Osteoblast (primary cell): ENCODE measurements around the gene GTF2H2C. TPM values are rescaled to one million over a fixed set of nuclear protein-coding genes. Genes with fewer than 3 reads are reported as not detected.

Experiments used
- DNase-seq: peaks from one replicate; pipeline ENCODE4 v3.0.0; 2011; ENCODE audit warnings: low spot score, mixed read lengths; ENCODE audit not compliant: insufficient read length; ENCODE audit errors: missing footprints
- H2AFZ ChIP-seq: 2 replicates; pipeline ENCODE4 v1.6.0; 2011; ENCODE audit warnings: mild to moderate bottlenecking, low read length
- H3K27ac ChIP-seq: 2 replicates; pipeline ENCODE4 v1.5.1; 2011; ENCODE audit warnings: mild to moderate bottlenecking, low read depth, low read length, moderate library complexity
- H3K27me3 ChIP-seq: 2 replicates; pipeline ENCODE4 v1.6.0; 2012; ENCODE audit warnings: mild to moderate bottlenecking, control low read depth, inconsistent platforms, low read length, moderate library complexity; ENCODE audit not compliant: insufficient read depth
- H3K36me3 ChIP-seq: 2 replicates; pipeline ENCODE4 v1.5.1; 2011; ENCODE audit warnings: mild to moderate bottlenecking, low read length, control low read depth, moderate library complexity; ENCODE audit not compliant: insufficient read depth
- H3K4me1 ChIP-seq: 2 replicates; pipeline ENCODE4 v1.5.1; 2011; ENCODE audit warnings: mild to moderate bottlenecking, low read length, control low read depth, moderate library complexity; ENCODE audit not compliant: insufficient read depth
- H3K4me2 ChIP-seq: 2 replicates; pipeline ENCODE4 v1.6.0; 2011; ENCODE audit warnings: mild to moderate bottlenecking, low read length; ENCODE audit not compliant: insufficient read depth
- H3K4me3 ChIP-seq: fragments of 200-600 bp; sonication (generic); 3 replicates; pipeline ENCODE4 v1.5.1; 2012; ENCODE audit warnings: mild to moderate bottlenecking, low read length, inconsistent platforms; ENCODE audit not compliant: insufficient read depth
- H3K79me2 ChIP-seq: 2 replicates; pipeline ENCODE4 v1.6.0; 2012; ENCODE audit warnings: mild to moderate bottlenecking, low read length, control low read depth, inconsistent platforms; ENCODE audit not compliant: insufficient read depth
- H3K9me3 ChIP-seq: 2 replicates; pipeline ENCODE4 v1.5.1; 2011; ENCODE audit warnings: low read depth, low read length, control low read depth
- H4K20me1 ChIP-seq: 2 replicates; pipeline ENCODE4 v1.6.0; 2012; ENCODE audit warnings: mild to moderate bottlenecking, low read length, control low read depth; ENCODE audit not compliant: insufficient read depth
- CTCF ChIP-seq: IDR thresholded peaks from 2 replicates; pipeline ENCODE4 v1.5.1; 2011; ENCODE audit warnings: mild to moderate bottlenecking, low read depth, low read length, moderate library complexity; ENCODE audit errors: extremely low read depth
- total RNA-seq: library from RNA; depleted of rRNA; stranded (reverse); fragments of >200 nt; gene quantifications from 2 replicates; pipeline ENCODE4 v1.2.3, GENCODE V29; 2012

Gene GTF2H2C
- total RNA-seq, 1 donor = 38.7 TPM

GRCh38 chr5:69525490-69525889, 34.5 kb upstream of the GTF2H2C start:
- Histone ChIP-seq H3K79me2 (no peaks in the 10 kb centered on the region), H3K4me3 (no peak overlapping the region), H3K4me2 (no peak overlapping the region), H3K9me3 (no peaks in the 10 kb centered on the region), H3K36me3 (no peaks in the 10 kb centered on the region), H2AFZ (no peak overlapping the region), H3K4me1 (peaks cover 5% of the 10 kb centered on the region), H4K20me1 (no peaks in the 10 kb centered on the region), H3K27ac (no peak overlapping the region), H3K27me3 (peaks cover 29% of the 10 kb centered on the region)
- no peak for TF ChIP-seq CTCF
- DNase-seq = no peak

- Histone ChIP-seq H3K9me3 (no peaks in the 10 kb centered on the region), H3K36me3 (no peaks in the 10 kb centered on the region), H3K4me3 (no peak overlapping the region), H4K20me1 (no peaks in the 10 kb centered on the region), H3K4me1 (no peaks in the 10 kb centered on the region), H2AFZ (no peak overlapping the region), H3K27ac (no peak overlapping the region), H3K4me2 (no peak overlapping the region), H3K27me3 (peaks cover 41% of the 10 kb centered on the region), H3K79me2 (no peaks in the 10 kb centered on the region)
- DNase-seq = no peak
- TF ChIP-seq CTCF = no peak
These were observed 33.3 kb upstream of the GTF2H2C start for GRCh38 chr5:69526660-69527059.

GRCh38 chr5:69527128-69527770, 32.7 kb upstream of the GTF2H2C start:
- Histone ChIP-seq H2AFZ (no peak overlapping the region), H3K79me2 (no peaks in the 10 kb centered on the region), H3K9me3 (no peaks in the 10 kb centered on the region), H3K27ac (no peak overlapping the region), H3K4me3 (no peak overlapping the region), H3K36me3 (no peaks in the 10 kb centered on the region), H3K4me1 (no peaks in the 10 kb centered on the region), H3K27me3 (peaks cover 47% of the 10 kb centered on the region), H3K4me2 (no peak overlapping the region), H4K20me1 (no peaks in the 10 kb centered on the region)
- DNase-seq = no peak
- no peak for TF ChIP-seq CTCF

- H3K27ac ChIP-seq = no peak overlapping the region
- DNase-seq = no peak
- no peaks in the 10 kb centered on the region for H3K79me2 ChIP-seq
- no peak overlapping the region for H2AFZ ChIP-seq
- no peaks in the 10 kb centered on the region for H3K4me1 ChIP-seq
- peaks cover 47% of the 10 kb centered on the region for H3K27me3 ChIP-seq
- no peaks in the 10 kb centered on the region for H4K20me1 ChIP-seq
- H3K9me3 ChIP-seq = no peaks in the 10 kb centered on the region
- H3K4me3 ChIP-seq = no peak overlapping the region
- TF ChIP-seq CTCF = no peak
- no peaks in the 10 kb centered on the region for H3K36me3 ChIP-seq
- no peak overlapping the region for H3K4me2 ChIP-seq
These were observed 32.0 kb upstream of the GTF2H2C start for GRCh38 chr5:69528035-69528434.
